Sigmoid colon (tissue), 7 donors: ENCODE measurements around the gene GPR65. TPM values are rescaled to one million over a fixed set of nuclear protein-coding genes. Genes with fewer than 3 reads are reported as not detected.

ENCODE experiments used
- polyA plus RNA-seq, 3 donors: library from polyadenylated mRNA; stranded (reverse); fragments of 200-250 nt; gene quantifications; one replicate each; pipeline ENCODE4 v1.2.3, GENCODE V29; 2013
- small RNA-seq, 3 donors: library from RNA; depleted of rRNA; stranded (forward); fragments of <200 nt; gene quantifications; one replicate each; pipeline ENCODE3, GENCODE V24; 2016
- total RNA-seq, 4 donors: library from RNA; depleted of rRNA; stranded (reverse); fragments of >200 nt; gene quantifications; one replicate each; pipeline ENCODE4 v1.1.0, GENCODE V29; 2016
- donor health status: healthy with polysubstance abuse.
- donor health status: Bipolar disorder and iron deficiency.
- donor health status: healthy.

The GPR65 gene
- total and polyA plus RNA-seq, 7 donors: 0.92 to 3.2 (median 1.4) TPM

Small RNAs within 50 kb of the gene (small RNA-seq; reads per million reads assigned to genes)
- gene RNU6-835P: 0 reads per million in 3 donors

Other genes starting within 250 kb of the GPR65 start
- 10 to 100 TPM; 11.3 to 22.8 (median 15.2) TPM for gene GALC, start 12.0 kb upstream of the GPR65 start, total RNA-seq
- 1 to 10 TPM; 3.0 to 9.9 (median 5.8) TPM for gene GALC, start 12.0 kb upstream of the GPR65 start, polyA plus RNA-seq